Activated T-cell treated with anti-CD3 and anti-CD28 coated beads for 24 hours (primary cell): ENCODE results near the gene SLC22A23.

Source experiments
- DNase-seq: peaks from one replicate; pipeline ENCODE4 v3.0.0-alpha.2; 2020; ENCODE audit warnings: low read depth

SLC22A23 gene

GRCh38 chr6:3421143-3421542 lies 35.7 kb downstream of the SLC22A23 start:
- no peak for DNase-seq

- DNase-seq = no peak
These were observed 37.1 kb downstream of the SLC22A23 start for GRCh38 chr6:3419624-3420272.

GRCh38 chr6:3418496-3419060 lies 38.3 kb downstream of the SLC22A23 start:
- no peak for DNase-seq

- DNase-seq = no peak
These were observed 39.4 kb downstream of the SLC22A23 start for GRCh38 chr6:3417473-3417872.

- no peak for DNase-seq
These were observed 41.4 kb downstream of the SLC22A23 start for GRCh38 chr6:3415490-3415889.

GRCh38 chr6:3415082-3415453 lies 41.8 kb downstream of the SLC22A23 start:
- no peak for DNase-seq

GRCh38 chr6:3414327-3415081 lies 42.3 kb downstream of the SLC22A23 start:
- peak; percentile 4 for DNase-seq

- no peak for DNase-seq
These were observed 43.3 kb downstream of the SLC22A23 start for GRCh38 chr6:3413592-3413991.

GRCh38 chr6:3412779-3413500 lies 43.9 kb downstream of the SLC22A23 start:
- no peak for DNase-seq

- no peak for DNase-seq
These were observed 44.7 kb downstream of the SLC22A23 start for GRCh38 chr6:3411967-3412778.

- DNase-seq = peak; percentile 50
These were observed 46.2 kb downstream of the SLC22A23 start for GRCh38 chr6:3410385-3411360.

GRCh38 chr6:3409699-3410384 lies 47.0 kb downstream of the SLC22A23 start:
- no peak for DNase-seq

GRCh38 chr6:3408665-3409064 lies 48.2 kb downstream of the SLC22A23 start:
- no peak for DNase-seq

- DNase-seq = no peak
These were observed 49.0 kb downstream of the SLC22A23 start for GRCh38 chr6:3407840-3408239.

- no peak for DNase-seq
These were observed 49.7 kb downstream of the SLC22A23 start for GRCh38 chr6:3406891-3407809.

GRCh38 chr6:3406362-3406821 lies 50.5 kb downstream of the SLC22A23 start:
- no peak for DNase-seq

- DNase-seq = no peak
These were observed 51.2 kb downstream of the SLC22A23 start for GRCh38 chr6:3405679-3406078.

GRCh38 chr6:3405182-3405518 lies 51.7 kb downstream of the SLC22A23 start:
- no peak for DNase-seq
